ENCODE measurements around the gene PCDHB16.
"Not testable (repeated sequence)": the region's sequence is repeated elsewhere in the genome, so short reads cannot be mapped to it uniquely, and the experiment has no call there.

The PCDHB16 gene

DNA sequence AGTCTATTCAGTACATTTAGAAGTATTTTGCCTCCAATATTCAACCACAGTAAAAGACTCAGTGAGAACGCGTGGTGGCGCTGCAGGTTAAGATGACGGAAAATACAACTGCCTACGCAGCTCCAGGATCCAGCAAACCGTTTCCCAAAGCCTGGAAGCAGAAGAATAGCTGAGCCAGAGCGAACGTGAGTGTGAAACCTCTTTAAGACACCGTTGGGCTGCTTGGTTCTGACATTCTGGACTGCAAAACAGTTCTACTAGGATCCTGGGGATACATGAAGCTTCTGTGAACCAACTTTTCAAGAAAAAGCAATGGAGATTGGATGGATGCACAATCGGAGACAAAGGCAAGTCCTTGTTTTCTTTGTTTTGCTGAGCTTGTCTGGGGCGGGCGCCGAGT is at the start of gene PCDHB16:
Gene PCDHB16 (plus strand): TSS at position 140 of the 400 bp plus-strand sequence. CDS start 173 bp downstream, at position 313.
- no peak for FAIRE-seq

DNA sequence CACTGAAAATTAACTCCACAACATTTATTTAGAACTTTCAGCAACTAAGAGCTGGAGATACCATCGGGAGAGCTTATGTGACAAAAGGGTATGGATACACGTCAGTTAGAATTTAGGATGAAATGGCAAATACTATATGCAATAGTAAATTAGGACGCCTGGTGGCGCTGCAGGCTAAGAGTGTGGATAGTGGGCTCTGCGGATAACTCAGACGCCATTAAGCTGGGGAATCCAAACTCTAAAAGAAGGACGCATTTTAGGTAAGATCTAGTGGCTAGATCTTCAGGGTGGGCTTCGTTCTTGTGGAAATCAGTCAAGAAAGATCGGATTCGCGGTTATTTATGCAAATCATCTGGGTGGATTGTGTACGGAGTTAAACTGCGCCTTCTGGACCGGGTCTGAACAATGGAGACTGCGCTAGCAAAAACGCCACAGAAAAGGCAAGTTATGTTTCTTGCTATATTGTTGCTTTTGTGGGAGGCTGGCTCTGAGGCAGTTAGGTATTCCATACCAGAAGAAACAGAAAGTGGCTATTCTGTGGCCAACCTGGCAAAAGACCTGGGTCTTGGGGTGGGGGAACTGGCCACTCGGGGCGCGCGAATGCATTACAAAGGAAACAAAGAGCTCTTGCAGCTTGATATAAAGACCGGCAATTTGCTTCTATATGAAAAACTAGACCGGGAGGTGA is 47.0 kb upstream of the PCDHB16 start, which contains the start of gene PCDHB5:
Gene PCDHB5 (plus strand): TSS at position 177 of the 688 bp plus-strand sequence. CDS start 229 bp downstream, at position 406.
- FAIRE-seq, result no peak

DNA sequence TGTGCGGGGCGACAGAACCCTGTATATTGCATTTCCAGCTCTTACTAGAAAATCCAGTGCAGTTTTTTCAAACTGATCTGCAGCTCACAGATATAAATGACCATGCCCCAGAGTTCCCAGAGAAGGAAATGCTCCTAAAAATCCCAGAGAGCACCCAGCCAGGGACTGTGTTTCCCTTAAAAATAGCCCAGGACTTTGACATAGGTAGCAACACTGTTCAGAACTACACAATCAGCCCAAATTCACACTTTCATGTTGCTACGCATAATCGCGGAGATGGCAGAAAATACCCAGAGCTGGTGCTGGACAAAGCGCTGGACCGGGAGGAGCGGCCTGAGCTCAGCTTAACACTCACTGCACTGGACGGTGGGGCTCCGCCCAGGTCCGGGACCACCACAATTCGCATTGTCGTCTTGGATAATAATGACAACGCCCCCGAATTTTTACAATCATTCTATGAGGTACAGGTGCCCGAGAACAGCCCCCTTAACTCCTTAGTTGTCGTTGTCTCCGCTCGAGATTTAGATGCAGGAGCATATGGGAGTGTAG is 46.4 kb upstream of the PCDHB16 start:
- FAIRE-seq, result no peak

DNA sequence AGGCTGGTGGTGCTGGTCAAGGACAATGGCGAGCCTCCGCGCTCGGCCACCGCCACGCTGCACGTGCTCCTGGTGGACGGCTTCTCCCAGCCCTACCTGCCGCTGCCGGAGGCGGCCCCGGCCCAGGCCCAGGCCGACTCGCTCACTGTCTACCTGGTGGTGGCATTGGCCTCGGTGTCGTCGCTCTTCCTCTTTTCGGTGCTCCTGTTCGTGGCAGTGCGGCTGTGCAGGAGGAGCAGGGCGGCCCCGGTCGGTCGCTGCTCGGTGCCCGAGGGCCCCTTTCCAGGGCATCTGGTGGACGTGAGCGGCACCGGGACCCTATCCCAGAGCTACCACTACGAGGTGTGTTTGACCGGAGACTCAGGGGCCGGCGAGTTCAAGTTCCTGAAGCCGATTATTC is 44.8 kb upstream of the PCDHB16 start:
- not testable (repeated sequence) for FAIRE-seq

DNA sequence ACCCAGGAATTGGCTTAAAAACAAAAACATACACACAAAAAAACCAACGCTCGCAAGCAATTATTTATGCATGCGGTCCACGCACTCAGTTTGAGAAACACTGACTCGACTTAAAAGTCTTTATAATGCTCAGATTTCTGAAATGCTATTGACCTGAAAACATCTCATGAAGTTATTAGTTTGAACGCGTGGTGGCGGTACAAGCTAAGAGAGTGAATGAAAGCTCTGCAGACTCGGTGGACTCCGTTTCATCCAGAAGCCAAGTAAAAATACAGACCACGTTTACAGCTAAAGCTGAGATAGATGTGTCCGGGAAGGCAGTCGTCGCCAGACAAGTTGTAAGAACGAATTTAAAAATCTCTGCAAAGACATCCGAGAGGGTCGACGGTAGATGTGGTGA is 32.4 kb upstream of the PCDHB16 start, which contains the start of gene PCDHB6:
Gene PCDHB6 (plus strand): TSS at position 246 of the 400 bp plus-strand sequence. CDS start 201 bp downstream, outside the sequence.
- no peak for FAIRE-seq

DNA sequence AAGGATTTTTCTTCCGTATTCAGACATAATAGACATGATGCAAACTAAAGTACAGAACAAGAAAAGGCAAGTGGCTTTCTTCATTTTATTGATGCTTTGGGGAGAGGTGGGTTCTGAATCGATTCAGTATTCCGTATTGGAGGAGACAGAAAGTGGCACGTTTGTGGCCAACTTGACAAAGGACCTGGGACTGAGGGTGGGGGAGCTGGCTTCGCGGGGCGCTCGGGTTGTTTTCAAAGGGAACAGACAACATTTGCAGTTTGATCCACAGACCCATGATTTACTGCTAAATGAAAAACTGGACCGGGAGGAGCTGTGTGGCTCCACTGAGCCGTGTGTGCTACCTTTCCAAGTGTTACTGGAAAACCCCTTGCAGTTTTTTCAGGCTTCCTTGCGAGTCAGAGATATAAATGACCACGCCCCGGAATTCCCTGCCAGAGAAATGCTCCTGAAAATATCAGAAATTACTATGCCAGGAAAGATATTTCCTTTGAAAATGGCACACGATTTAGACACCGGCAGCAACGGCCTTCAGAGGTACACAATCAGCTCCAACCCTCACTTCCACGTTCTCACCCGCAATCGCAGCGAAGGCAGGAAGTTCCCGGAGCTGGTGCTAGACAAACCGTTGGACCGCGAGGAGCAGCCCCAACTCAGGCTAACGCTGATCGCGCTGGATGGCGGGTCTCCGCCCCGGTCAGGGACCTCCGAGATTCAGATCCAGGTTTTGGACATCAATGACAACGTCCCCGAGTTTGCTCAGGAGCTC is 31.8 kb upstream of the PCDHB16 start:
- no peak for FAIRE-seq

DNA sequence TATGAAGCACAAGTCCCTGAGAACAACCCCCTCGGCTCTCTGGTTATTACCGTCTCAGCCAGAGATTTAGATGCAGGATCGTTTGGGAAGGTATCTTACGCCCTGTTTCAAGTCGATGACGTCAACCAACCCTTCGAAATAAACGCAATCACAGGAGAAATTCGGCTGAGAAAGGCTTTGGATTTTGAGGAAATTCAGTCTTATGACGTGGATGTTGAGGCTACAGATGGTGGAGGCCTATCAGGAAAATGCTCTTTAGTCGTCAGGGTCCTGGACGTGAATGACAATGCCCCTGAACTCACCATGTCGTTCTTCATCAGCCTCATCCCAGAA is 31.2 kb upstream of the PCDHB16 start:
- no peak for FAIRE-seq

DNA sequence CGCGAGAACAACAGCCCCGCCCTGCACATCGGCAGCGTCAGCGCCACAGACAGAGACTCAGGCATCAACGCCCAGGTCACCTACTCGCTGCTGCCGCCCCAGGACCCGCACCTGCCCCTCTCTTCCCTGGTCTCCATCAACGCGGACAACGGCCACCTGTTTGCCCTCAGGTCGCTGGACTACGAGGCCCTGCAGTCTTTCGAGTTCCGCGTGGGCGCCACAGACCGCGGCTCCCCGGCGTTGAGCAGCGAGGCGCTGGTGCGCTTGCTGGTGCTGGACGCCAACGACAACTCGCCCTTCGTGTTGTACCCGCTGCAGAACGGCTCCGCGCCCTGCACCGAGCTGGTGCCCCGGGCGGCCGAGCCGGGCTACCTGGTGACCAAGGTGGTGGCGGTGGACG is 30.6 kb upstream of the PCDHB16 start:
- not testable (repeated sequence) for FAIRE-seq

DNA sequence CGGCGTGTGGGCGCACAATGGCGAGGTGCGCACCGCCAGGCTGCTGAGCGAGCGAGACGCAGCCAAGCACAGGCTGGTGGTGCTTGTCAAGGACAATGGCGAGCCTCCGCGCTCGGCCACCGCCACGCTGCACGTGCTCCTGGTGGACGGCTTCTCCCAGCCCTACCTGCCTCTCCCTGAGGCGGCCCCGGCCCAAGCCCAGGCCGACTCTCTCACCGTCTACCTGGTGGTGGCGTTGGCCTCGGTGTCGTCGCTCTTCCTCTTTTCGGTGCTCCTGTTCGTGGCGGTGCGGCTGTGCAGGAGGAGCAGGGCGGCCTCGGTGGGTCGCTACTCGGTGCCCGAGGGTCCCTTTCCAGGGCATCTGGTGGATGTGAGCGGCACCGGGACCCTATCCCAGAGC is 30.1 kb upstream of the PCDHB16 start:
- FAIRE-seq, result not testable (repeated sequence)

DNA sequence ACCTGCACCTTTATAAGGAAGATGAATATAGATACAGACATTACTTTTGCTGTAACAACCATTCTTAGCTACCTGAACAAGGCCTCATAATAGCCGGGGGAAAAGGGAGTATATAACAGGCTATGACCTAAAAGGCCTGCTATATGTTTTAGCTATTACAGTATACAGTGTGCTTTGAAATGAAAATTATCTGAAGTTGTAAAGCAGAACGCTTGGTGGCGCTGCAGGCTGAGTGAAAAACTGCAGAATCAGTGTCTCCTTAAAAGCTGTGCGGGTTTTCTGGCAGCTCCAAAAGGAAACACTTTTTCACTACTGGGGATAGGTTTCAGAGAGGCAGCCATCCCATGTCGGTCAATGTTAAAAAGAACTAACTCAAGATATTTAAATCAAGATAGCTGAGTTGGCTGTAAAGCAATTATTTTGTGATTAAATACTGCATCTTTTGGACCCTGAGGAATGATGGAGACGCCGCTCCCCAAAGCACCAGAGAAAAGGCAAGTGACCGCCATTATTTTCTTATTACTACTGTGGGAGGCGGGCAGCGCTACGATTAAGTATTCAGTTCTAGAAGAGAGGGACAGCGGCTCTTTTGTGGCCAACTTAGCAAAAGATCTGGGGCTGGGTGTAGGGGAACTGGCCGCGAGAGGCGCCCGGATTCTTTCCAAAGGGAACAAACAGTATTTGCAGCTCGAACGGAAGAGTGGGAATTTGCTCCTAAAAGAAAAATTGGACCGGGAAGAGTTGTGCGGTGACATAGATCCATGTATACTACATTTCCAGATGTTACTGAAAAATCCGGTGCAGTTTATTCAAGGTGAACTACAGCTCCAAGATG is 26.4 kb upstream of the PCDHB16 start:
- no peak for FAIRE-seq

DNA sequence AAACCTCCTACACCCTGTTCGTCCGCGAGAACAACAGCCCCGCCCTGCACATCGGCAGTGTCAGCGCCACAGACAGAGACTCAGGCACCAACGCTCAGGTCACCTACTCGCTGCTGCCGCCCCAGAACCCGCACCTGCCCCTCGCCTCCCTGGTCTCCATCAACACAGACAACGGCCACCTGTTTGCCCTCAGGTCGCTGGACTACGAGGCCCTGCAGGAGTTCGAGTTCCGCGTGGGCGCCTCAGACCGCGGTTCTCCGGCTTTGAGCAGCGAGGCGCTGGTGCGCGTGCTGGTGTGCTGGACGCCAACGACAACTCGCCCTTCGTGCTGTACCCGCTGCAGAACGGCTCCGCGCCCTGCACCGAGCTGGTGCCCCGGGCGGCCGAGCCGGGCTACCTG is 24.8 kb upstream of the PCDHB16 start:
- FAIRE-seq, result not testable (repeated sequence)

DNA sequence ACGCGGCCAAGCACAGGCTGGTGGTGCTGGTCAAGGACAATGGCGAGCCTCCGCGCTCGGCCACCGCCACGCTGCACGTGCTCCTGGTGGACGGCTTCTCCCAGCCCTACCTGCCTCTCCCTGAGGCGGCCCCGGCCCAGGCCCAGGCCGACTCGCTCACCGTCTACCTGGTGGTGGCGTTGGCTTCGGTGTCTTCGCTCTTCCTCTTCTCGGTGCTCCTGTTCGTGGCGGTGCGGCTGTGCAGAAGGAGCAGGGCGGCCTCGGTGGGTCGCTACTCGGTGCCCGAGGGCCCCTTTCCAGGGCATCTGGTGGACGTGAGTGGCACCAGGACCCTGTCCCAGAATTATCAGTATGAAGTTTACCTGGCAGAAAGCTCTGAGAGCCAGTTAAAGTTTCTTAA is 24.3 kb upstream of the PCDHB16 start:
- not testable (repeated sequence) for FAIRE-seq

DNA sequence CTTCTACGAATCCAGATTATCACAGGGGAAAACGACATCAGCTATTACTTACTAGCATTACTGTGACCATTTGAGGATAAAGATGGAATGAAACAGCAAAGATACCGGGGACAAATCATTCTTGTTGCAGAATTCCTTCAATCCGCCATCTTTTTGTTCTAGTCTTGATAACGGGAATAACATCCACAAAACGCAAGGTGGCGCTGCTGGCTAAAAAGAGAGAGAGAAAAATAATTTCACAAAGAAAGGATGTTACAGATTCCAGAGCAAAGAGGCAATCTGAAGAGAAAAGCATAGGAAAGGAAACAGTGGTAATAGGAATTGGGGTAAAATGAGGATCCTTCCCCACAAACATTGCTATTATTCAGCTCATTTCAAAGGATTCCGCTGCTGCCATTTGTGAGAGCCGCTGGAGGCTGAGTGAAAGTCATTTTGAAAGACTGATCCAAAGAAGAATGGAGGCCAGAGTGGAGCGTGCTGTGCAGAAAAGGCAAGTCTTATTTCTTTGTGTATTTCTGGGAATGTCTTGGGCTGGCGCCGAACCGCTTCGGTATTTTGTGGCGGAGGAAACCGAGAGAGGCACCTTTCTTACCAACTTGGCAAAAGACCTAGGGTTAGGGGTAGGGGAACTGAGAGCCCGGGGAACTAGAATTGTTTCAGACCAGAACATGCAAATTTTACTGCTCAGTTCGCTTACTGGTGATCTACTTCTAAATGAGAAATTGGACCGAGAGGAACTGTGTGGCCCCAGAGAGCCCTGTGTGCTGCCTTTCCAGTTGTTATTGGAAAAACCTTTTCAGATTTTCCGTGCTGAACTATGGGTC is 9.6 kb upstream of the PCDHB16 start, which contains the start of gene PCDHB7:
Gene PCDHB7 (plus strand): TSS at position 264 of the 824 bp plus-strand sequence. CDS start 192 bp downstream, at position 456.
- FAIRE-seq, result no peak

DNA sequence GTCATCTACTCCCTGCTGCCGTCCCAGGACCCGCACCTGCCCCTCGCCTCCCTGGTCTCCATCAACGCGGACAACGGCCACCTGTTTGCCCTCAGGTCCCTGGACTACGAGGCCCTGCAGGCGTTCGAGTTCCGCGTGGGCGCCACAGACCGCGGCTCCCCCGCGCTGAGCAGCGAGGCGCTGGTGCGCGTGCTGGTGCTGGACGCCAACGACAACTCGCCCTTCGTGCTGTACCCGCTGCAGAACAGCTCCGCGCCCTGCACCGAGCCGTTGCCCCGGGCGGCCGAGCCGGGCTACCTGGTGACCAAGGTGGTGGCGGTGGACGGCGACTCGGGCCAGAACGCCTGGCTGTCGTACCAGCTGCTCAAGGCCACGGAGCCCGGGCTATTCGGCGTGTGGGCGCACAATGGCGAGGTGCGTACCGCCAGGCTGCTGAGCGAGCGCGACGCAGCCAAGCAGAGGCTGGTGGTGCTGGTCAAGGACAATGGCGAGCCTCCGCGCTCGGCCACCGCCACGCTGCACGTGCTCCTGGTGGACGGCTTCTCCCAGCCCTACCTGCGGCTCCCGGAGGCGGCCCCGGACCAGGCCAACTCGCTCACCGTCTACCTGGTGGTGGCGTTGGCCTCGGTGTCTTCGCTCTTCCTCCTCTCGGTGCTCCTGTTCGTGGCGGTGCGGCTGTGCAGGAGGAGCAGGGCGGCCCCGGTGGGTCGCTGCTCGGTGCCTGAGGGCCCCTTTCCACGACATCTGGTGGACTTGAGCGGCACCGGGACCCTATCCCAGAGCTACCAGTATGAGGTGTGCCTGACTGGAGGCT is 7.7 kb upstream of the PCDHB16 start:
- FAIRE-seq, result not testable (repeated sequence)

DNA sequence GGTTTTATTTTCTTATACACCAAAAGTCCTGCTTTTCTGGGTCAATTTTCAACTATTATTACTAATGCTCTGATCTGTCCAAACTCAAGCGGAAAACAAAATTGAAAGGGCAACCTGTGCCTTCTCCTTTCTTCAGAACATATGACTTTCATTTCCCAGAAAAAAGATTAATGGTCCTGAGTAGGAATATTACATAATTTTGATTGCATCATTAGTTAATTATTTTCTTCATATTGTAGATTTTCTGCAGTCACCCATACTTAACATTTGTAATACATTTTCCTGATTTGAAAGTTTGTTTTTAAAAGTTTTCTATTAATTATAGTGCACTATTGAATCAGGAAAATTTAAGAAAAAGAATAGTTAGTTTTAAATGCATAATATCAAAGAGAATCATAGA is 6.3 kb upstream of the PCDHB16 start:
- peak; percentile 98 for FAIRE-seq

DNA sequence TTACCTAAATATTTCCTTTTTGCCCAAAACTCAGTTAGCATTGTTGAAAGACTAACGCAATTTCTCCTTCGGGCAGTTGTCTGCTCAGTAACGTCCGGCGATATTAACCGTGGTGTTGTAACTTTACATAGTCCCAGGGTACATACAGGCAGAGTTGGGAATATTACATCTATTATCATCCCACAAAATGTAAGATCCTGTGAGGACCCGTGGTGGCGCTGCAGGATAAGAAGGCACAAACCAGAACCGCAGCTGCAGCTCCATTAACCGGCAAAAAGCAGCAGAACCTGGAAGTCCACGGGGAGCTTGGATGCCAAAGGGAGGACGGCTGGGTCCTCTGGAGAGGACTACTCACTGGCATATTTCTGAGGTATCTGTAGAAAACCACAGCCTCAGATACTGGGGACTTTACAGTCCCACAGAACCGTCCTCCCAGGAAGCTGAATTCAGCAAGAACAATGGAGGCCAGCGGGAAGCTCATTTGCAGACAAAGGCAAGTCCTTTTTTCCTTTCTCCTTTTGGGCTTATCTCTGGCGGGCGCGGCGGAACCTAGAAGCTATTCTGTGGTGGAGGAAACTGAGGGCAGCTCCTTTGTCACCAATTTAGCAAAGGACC is 4.5 kb upstream of the PCDHB16 start, which contains the start of gene PCDHB8:
Gene PCDHB8 (plus strand): TSS at position 214 of the 615 bp plus-strand sequence. CDS start 245 bp downstream, at position 459.
- FAIRE-seq, result not testable (repeated sequence)

DNA sequence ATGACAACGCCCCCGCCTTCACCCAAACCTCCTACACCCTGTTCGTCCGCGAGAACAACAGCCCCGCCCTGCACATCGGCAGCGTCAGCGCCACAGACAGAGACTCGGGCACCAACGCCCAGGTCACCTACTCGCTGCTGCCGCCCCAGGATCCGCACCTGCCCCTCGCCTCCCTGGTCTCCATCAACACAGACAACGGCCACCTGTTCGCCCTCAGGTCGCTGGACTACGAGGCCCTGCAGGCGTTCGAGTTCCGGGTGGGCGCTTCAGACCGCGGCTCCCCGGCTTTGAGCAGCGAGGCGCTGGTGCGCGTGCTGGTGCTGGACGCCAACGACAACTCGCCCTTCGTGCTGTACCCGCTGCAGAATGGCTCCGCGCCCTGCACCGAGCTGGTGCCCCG is 2.8 kb upstream of the PCDHB16 start:
- not testable (repeated sequence) for FAIRE-seq

DNA sequence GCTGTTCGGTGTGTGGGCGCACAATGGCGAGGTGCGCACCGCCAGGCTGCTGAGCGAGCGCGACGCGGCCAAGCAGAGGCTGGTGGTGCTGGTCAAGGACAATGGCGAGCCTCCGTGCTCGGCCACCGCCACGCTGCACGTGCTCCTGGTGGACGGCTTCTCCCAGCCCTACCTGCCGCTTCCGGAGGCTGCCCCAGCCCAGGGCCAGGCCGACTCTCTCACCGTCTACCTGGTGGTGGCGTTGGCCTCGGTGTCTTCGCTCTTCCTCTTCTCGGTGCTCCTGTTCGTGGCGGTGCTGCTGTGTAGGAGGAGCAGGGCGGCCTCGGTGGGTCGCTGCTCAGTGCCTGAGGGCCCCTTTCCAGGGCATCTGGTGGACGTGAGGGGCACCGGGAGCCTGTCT is 2.3 kb upstream of the PCDHB16 start:
- FAIRE-seq, result not testable (repeated sequence)

DNA sequence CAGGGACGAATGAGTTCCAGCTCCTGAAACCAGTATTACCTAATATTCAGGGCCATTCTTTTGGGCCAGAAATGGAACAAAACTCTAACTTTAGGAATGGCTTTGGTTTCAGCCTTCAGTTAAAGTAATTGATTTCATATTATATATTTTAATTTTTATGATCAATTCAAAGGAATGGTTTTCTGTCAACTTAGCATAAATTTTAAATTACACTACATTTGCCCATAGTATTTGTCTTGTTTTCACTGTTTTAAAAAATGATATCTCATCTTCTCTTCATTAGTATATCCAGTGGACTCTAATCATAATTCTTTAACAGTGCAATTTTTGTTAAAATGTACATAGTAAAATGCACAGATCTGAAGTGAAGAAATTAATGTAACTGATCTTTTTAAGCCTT is 1.9 kb upstream of the PCDHB16 start:
- FAIRE-seq, result no peak

All from islet of Langerhans (tissue), 1 donor.